IPS-20b (cell line): ENCODE results near the gene NOTCH1.

ENCODE experiments used
- H3K27ac ChIP-seq: one replicate; pipeline ENCODE4 v1.5.1; 2013; ENCODE audit warnings: low read length
- H3K27me3 ChIP-seq: 2 replicates; pipeline ENCODE4 v1.6.1; 2013; ENCODE audit warnings: mild to moderate bottlenecking, low read length, inconsistent platforms; ENCODE audit not compliant: insufficient read depth
- H3K36me3 ChIP-seq: 2 replicates; pipeline ENCODE4 v1.6.1; 2013; ENCODE audit warnings: low read depth, mild to moderate bottlenecking, inconsistent platforms, low read length, moderate library complexity; ENCODE audit not compliant: insufficient read depth
- H3K4me1 ChIP-seq: 2 replicates; pipeline ENCODE4 v1.6.1; 2013; ENCODE audit warnings: mild to moderate bottlenecking, control low read depth, inconsistent platforms, low read length, moderate library complexity; ENCODE audit not compliant: insufficient read depth
- H3K4me3 ChIP-seq: 2 replicates; pipeline ENCODE4 v1.5.1; 2013; ENCODE audit warnings: mild to moderate bottlenecking, low read length, inconsistent platforms
- H3K9ac ChIP-seq: 2 replicates; pipeline ENCODE4 v1.6.1; 2013; ENCODE audit warnings: low read depth, mild to moderate bottlenecking, inconsistent platforms, low read length, moderate library complexity
- H3K9me3 ChIP-seq: 2 replicates; pipeline ENCODE4 v1.6.1; 2013; ENCODE audit warnings: mild to moderate bottlenecking, low read depth, low read length, inconsistent platforms; ENCODE audit not compliant: insufficient read depth

Gene NOTCH1

DNA sequence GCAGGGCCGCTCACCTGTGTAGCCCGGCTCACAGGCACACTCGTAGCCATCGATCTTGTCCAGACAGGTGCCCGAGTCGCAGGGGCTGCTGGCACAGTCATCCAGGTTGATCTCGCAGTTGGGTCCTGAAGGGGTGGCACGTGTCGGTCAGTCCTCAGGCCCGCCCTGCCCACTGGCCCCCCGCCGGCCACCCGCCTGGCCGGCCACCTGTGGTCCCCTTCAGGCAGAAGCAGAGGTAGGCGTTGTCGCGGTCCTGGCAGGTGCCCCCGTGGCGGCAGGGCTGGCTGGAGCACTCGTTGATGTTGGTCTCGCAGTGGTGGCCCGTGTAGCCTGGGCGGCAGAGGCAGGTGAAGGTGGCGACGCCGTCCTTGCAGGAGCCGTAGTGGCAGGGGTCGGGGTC, 30.6 kb downstream of the NOTCH1 start:
- no peaks in the 10 kb centered on the region for H3K4me1 ChIP-seq
- H3K27ac ChIP-seq: no peak overlapping the region
- peaks cover 85% of the 10 kb centered on the region for H3K36me3 ChIP-seq
- no peak overlapping the region for H3K9ac ChIP-seq
- H3K4me3 ChIP-seq: no peak overlapping the region
- H3K9me3 ChIP-seq: no peaks in the 10 kb centered on the region
- no peaks in the 10 kb centered on the region for H3K27me3 ChIP-seq

DNA sequence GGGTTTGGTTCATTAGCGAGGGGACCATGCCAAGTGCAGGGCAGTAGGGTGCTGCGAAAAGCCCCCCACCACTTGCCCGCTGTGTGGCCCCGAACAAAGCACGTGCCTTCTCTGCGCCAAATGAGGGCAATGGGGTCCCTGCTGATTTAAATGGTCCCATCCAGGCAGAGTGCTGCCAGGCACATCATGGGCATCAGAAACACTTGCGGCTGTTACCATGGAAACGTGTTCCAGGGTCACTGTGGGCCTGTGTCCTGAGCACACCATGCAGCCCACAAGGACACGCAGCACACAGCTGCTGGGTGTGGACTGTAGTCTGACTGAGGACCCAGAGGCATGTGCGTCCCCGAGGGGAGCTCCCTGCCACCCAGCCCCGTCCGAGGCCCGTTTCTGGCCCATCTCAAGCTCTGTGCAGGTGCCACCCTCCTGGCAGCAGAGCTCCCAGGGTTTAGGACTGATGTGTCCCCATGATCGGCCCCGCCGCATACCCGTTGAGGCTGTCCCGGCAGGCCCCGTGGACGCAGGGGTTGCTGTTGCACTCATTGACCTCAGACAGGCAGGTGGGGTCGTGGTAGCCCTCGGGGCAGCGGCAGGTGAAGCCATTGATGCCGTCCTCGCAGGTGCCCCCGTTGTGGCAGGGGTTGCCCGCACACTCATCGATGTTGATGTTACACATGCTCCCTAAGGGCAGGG, 31.7 kb downstream of the NOTCH1 start:
- Histone ChIP-seq H3K36me3 (peaks cover 91% of the 10 kb centered on the region), H3K27ac (no peak overlapping the region), H3K4me3 (no peak overlapping the region), H3K9me3 (no peaks in the 10 kb centered on the region), H3K9ac (no peak overlapping the region), H3K4me1 (no peaks in the 10 kb centered on the region), H3K27me3 (no peaks in the 10 kb centered on the region)

DNA sequence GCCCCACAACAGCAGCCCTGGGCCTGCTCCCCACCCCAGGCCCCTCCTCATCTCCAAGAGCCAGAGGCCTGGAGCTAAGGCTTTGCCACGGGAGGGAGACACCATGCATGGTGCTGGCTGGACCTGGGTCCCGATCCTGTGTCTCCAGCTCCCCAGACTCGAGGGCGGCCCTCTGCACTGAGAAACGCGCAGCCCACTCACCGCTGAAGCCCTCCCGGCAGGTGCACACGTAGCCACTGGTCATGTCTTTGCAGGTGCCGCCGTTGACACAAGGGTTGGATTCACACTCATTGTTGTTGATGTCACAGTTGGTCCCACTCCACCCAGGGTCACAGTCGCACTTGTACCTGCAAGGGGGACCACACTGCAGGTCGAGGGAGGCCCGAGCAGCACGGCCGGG, 32.7 kb downstream of the NOTCH1 start:
- H3K27ac ChIP-seq: no peak overlapping the region
- no peaks in the 10 kb centered on the region for H3K4me1 ChIP-seq
- no peaks in the 10 kb centered on the region for H3K9me3 ChIP-seq
- no peaks in the 10 kb centered on the region for H3K27me3 ChIP-seq
- H3K4me3 ChIP-seq: no peak overlapping the region
- H3K36me3 ChIP-seq: peaks cover 91% of the 10 kb centered on the region
- H3K9ac ChIP-seq: no peak overlapping the region

DNA sequence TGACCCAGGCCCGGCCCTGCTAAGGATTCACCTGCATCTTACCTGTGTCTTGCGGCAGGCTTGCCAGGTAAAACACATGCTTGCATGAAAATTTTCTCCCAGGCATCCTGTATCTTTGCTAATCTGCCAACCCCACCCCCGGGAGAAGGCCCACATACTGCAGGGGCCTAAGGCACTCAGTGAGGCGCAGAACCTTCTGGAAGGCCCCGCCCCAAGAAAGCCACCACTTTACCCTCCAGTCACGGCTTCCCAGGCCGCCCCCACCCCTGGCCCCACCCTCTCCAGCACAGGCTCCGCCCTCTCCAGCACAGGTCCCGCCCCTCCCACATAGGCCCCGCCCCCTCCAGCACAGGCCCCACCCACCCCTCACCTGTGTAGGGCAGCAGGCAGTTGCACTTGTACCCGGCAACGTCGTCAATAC, 33.2 kb downstream of the NOTCH1 start:
- Histone ChIP-seq H3K27ac (no peak overlapping the region), H3K4me1 (no peaks in the 10 kb centered on the region), H3K9me3 (no peaks in the 10 kb centered on the region), H3K4me3 (no peak overlapping the region), H3K27me3 (no peaks in the 10 kb centered on the region), H3K9ac (no peak overlapping the region), H3K36me3 (peaks cover 91% of the 10 kb centered on the region)

DNA sequence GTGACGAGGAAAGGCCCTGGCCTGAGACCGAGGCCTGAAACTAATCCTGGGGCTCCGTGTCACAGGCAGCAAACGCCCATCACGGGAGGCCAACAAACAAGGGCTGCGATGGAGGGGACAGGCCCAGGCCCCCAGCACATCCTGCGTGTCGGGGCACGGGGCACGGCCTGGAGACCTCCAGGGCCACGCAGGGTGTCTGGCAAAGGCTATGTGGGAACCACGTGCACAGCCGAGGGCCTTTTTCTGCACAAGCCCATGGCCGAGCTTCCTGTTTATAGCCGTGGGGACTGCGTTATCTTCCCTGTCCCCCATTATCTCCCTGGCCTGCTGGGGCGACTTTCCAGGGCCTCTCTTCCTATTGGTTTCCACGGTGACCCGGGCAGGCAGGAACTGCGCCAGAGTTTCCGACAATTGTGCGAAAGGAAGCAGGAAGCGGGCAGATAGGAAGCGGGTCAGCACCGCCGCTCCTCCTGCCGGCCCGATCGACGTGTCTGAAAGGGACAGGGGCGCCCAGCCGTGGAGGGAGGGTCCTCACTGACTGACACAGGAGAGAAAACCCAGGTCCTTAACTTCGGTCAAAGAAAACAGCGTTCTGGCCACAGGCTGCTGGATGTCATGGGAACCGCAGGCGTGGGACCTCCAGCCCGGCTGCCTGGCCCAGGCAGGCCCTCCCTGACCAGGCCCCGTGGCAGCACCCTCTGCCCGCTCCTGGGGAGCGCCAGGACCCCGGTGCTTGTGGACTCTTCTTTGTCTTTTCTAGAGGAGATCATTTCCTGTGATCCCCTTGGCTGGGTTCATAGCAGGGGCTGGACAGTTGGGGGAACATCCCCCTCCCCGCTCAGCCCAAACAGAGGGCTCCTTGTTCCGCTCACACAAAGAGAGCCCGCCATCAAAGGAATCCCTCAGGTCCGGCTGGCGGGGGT, 33.9 kb downstream of the NOTCH1 start:
- Histone ChIP-seq H3K36me3 (peaks cover 93% of the 10 kb centered on the region), H3K4me1 (no peaks in the 10 kb centered on the region), H3K27me3 (no peaks in the 10 kb centered on the region), H3K4me3 (no peak overlapping the region), H3K9ac (no peak overlapping the region), H3K9me3 (no peaks in the 10 kb centered on the region), H3K27ac (no peak overlapping the region)

DNA sequence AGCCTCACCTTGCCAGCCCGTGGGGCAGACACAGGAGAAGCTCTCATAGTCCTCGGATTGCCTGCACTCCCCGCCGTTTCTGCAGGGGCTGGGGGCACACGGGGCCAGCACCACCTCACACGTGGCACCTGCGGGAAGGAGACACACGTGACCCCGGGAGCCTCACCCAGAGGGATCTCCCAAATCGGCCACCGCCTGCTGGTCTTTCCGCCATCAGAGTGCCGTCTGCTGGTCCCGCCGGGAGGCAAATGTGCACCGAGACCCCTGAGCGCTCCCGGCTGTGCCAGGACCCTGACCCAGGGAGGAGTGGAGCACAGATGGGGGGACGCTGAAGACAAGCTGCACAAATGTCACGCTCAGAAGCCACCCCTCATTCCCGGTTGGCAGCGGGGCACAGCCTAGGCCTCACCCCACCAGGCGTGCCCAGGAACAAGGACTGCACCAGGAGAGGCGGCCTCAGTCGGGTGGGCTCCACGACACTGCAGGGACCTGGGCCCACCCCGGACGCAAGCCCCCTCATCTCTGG, 34.6 kb downstream of the NOTCH1 start:
- Histone ChIP-seq H3K4me1 (no peaks in the 10 kb centered on the region), H3K4me3 (no peak overlapping the region), H3K36me3 (peaks cover 93% of the 10 kb centered on the region), H3K27me3 (no peaks in the 10 kb centered on the region), H3K9me3 (no peaks in the 10 kb centered on the region), H3K9ac (no peak overlapping the region), H3K27ac (no peak overlapping the region)

DNA sequence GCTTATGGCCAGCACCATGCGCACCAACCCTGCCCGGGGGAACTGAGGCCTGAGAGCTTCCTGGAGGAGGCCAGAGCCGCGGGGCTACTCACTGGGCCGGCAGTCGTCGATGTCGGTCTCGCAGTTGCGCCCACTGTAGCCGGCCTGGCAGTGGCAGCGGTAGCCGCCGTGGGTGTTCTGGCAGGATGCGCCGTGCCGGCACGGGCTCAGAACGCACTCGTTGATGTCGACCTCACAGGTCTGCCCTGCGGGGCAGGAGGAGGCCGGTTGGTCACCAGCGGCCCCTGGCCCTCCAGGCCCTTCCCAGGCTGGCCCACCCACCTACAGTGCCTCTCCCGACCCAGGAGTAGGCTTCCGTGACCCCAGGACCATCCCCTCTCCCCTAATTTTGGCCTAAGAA, 35.3 kb downstream of the NOTCH1 start:
- Histone ChIP-seq H3K27me3 (no peaks in the 10 kb centered on the region), H3K27ac (no peak overlapping the region), H3K36me3 (peaks cover 92% of the 10 kb centered on the region), H3K4me3 (no peak overlapping the region), H3K4me1 (no peaks in the 10 kb centered on the region), H3K9me3 (no peaks in the 10 kb centered on the region), H3K9ac (no peak overlapping the region)

DNA sequence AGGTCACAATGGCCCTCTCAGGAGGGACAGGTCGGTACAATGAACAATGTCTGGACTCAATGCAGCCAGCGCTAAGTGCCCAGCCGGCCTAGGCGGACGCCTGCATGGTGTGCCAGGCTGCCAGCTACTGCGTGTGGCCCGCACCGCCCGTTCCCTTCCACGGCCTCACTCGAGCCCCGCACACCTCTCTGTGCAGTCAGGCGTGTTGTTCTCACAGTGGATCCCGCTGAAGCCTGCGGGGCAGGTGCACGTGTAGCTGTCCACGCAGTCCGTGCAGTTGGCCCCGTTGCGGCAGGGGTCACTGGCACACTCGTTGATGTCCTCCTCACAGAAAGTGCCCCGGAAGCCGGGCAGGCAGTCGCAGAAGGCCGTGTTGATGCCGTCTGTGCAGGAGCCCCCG, 36.3 kb downstream of the NOTCH1 start:
- H3K4me1 ChIP-seq: no peaks in the 10 kb centered on the region
- no peak overlapping the region for H3K27ac ChIP-seq
- H3K9me3 ChIP-seq: no peaks in the 10 kb centered on the region
- H3K4me3 ChIP-seq: no peak overlapping the region
- H3K27me3 ChIP-seq: no peaks in the 10 kb centered on the region
- no peak overlapping the region for H3K9ac ChIP-seq
- H3K36me3 ChIP-seq: peaks cover 90% of the 10 kb centered on the region

DNA sequence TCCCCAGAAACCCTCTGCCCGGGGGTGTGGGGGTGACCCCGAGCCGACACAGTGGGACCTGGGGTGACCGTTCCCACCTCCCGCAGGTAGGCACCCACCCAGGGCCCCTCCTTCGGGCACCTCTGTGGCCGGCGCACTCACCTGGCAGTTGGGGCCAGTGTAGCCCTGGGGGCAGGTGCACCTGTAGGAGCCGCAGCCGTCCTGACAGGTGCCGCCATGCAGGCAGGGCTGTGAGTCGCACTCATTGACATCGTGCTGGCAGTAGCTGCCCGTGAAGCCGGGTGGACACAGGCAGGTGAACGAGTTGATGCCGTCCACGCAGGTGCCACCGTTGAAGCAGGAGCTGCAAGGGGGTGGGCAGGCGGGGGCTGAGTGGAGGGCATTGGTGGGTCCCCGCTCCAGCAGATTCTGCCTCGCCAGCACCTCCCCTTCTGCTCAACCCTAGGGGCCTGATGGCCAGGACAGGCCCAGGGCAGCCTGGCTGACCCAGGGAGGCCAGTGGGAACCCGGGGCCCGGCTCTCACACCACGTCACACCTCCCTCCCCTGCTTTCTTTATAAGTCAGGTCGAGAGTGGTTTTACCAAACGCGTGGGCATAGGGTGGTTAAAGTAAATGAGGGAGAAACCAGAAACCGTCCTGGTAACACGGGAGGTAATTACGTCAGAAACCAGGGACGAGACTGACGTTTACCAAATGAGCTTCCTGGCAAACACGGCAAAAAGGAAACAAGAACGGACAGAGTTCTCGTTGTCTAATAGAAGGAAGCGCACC, 36.9 kb downstream of the NOTCH1 start:
- Histone ChIP-seq H3K27ac (no peak overlapping the region), H3K36me3 (peaks cover 89% of the 10 kb centered on the region), H3K9me3 (no peaks in the 10 kb centered on the region), H3K9ac (no peak overlapping the region), H3K27me3 (no peaks in the 10 kb centered on the region), H3K4me1 (no peaks in the 10 kb centered on the region), H3K4me3 (no peak overlapping the region)

DNA sequence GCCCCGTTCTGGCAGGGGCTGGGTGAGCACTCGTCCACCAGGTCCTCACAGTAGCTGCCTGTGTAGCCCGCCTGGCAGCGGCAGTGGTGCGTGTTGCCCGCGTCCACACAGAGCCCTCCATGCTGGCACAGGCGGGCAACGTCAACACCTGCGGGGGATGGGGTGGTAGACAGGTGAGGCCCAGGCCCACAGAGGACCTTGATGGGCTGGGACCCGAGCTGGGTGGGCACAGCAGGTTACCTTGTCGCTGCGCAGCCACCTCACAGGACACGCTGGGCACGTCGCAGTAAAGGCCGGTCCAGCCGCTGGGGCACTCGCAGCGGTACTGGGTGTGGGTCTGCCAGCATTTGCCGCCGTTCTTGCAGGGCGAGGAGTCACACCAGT, 37.9 kb downstream of the NOTCH1 start:
- Histone ChIP-seq H3K36me3 (peaks cover 91% of the 10 kb centered on the region), H3K27me3 (no peaks in the 10 kb centered on the region), H3K4me1 (no peaks in the 10 kb centered on the region), H3K27ac (no peak overlapping the region), H3K4me3 (no peak overlapping the region), H3K9me3 (no peaks in the 10 kb centered on the region), H3K9ac (no peak overlapping the region)

DNA sequence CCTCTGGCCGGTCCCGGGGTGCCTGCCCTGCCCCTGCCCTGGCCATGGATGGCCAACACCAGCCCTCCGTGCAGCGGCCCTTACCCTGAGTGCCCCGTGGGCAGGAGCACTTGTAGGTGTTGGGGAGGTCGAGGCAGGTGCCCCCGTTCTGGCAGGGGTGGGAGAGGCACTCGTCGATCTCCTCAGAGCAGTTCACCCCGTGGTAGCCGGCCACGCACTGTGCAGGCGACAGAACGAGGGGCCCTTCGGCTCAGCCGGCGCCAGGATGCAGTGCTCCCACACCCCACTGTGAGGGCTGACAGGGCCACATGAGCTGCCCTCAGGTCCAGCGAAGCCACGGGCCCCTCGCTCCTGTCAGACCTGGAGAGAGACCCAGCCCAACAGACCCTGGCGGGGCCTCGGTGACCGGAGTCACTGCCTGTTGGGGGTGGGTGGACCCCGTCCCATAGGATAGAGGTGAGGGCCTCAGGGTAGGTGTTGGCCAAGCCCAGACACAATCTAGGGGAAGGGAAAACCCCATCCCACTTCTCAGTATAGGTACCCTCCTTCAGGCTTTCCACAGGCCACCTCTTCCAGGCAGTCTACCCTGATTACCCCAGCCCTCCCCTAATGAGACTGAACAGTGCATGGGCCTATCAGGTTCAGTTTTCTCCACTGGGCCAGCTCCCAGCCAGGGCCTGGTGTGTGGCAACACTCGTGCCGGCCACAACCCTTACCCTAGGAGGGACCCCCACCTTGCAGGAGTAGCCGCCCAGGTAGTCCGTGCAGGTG, 38.4 kb downstream of the NOTCH1 start:
- no peak overlapping the region for H3K27ac ChIP-seq
- H3K4me3 ChIP-seq: no peak overlapping the region
- no peaks in the 10 kb centered on the region for H3K27me3 ChIP-seq
- no peaks in the 10 kb centered on the region for H3K9me3 ChIP-seq
- peaks cover 93% of the 10 kb centered on the region for H3K36me3 ChIP-seq
- H3K9ac ChIP-seq: no peak overlapping the region
- no peaks in the 10 kb centered on the region for H3K4me1 ChIP-seq
